ENCODE measurements around the gene UNC13D.
"Not testable (repeated sequence)": the region's sequence is repeated elsewhere in the genome, so short reads cannot be mapped to it uniquely, and the experiment has no call there.

The UNC13D gene

GRCh38 chr17:75819116-75819515 is 25.1 kb downstream of the UNC13D start:
- DNase-seq = no peak

GRCh38 chr17:75818326-75818885 is 25.8 kb downstream of the UNC13D start:
- no peak for DNase-seq

- no peak for DNase-seq
These were observed 26.6 kb downstream of the UNC13D start for GRCh38 chr17:75817571-75817970.

GRCh38 chr17:75816693-75817092 is 27.5 kb downstream of the UNC13D start:
- no peak for DNase-seq

- DNase-seq = no peak
These were observed 28.8 kb downstream of the UNC13D start for GRCh38 chr17:75815399-75815798.

- no peak for DNase-seq
These were observed 29.3 kb downstream of the UNC13D start for GRCh38 chr17:75814900-75815373.

GRCh38 chr17:75814021-75814395 is 30.2 kb downstream of the UNC13D start:
- no peak for DNase-seq

- DNase-seq = no peak
These were observed 30.9 kb downstream of the UNC13D start for GRCh38 chr17:75813081-75814020.

- no peak for DNase-seq
These were observed 31.8 kb downstream of the UNC13D start for GRCh38 chr17:75812096-75813013.

GRCh38 chr17:75811174-75811573 is 33.0 kb downstream of the UNC13D start:
- DNase-seq = no peak

- not testable (repeated sequence) for DNase-seq
These were observed 33.4 kb downstream of the UNC13D start for GRCh38 chr17:75810756-75811155.

GRCh38 chr17:75810216-75810615 is 34.0 kb downstream of the UNC13D start:
- no peak for DNase-seq

GRCh38 chr17:75809631-75810111 is 34.5 kb downstream of the UNC13D start:
- no peak for DNase-seq

GRCh38 chr17:75808905-75809621 is 35.1 kb downstream of the UNC13D start:
- no peak for DNase-seq

GRCh38 chr17:75808549-75808904 is 35.7 kb downstream of the UNC13D start:
- no peak for DNase-seq

GRCh38 chr17:75807861-75808260 is 36.3 kb downstream of the UNC13D start:
- DNase-seq = no peak

- no peak for DNase-seq
These were observed 37.2 kb downstream of the UNC13D start for GRCh38 chr17:75806822-75807500.

GRCh38 chr17:75803883-75804282 is 40.3 kb downstream of the UNC13D start:
- DNase-seq = no peak

- DNase-seq = no peak
These were observed 44.8 kb downstream of the UNC13D start for GRCh38 chr17:75799402-75799801.

- DNase-seq = no peak
These were observed 48.2 kb downstream of the UNC13D start for GRCh38 chr17:75795820-75796607.

GRCh38 chr17:75793460-75793859 is 50.7 kb downstream of the UNC13D start:
- DNase-seq = no peak
